Activated CD8-positive, alpha-beta memory T cell treated with anti-CD3 and anti-CD28 coated beads for 4 hours (primary cell): Measurements from ENCODE around the gene PCDH12.

ENCODE experiments used
- DNase-seq, 2 donors: peaks; one replicate each; pipeline ENCODE4 v3.0.0-alpha.2; 2020; ENCODE audit warnings: low read depth in 2 of 2

The PCDH12 gene

GRCh38 chr5:141908796-141909195, 49.2 kb downstream of the PCDH12 start:
- DNase-seq = no peak

DNA sequence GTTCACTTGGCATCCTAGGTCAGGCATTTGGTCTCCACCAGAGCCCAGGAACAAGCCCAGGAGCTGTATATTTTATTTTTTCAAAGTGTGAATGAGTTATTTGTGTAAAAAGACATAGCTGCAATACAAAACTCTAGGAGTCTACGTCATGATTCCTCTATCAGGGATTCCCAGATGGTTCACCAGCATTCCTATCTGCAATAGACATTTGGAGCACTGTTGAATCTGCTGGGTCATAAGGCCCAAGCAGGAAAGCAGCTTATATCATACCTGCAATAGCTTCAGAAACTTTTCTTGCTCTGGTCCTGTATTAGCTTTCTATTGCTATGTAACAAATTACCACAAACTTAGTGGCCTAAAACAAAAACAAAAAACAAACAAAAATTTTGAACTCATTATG, 51.0 kb downstream of the PCDH12 start:
- no peak for DNase-seq

DNA sequence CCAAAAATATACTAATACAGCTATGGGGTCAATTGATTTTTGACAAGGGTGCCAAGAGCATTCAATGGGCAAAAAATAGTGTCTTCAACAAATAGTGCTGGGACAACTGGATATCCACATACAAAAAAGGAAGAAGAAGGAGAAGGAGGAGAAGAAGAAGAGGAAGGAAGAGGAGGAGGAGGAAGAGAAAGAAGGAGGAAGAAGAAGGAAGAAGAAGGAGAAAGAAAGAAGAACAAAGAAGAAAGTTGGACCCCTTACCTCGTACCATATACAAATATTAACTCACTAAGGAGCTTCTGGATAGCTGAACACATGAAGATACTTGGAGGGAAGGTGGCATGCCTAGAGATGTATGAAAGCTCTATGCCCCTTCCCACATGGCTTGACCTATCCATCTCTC, 51.5 kb downstream of the PCDH12 start:
- DNase-seq = no peak

- no peak for DNase-seq
Measured at GRCh38 chr5:141904551-141904950, 53.5 kb downstream of the PCDH12 start.

DNA sequence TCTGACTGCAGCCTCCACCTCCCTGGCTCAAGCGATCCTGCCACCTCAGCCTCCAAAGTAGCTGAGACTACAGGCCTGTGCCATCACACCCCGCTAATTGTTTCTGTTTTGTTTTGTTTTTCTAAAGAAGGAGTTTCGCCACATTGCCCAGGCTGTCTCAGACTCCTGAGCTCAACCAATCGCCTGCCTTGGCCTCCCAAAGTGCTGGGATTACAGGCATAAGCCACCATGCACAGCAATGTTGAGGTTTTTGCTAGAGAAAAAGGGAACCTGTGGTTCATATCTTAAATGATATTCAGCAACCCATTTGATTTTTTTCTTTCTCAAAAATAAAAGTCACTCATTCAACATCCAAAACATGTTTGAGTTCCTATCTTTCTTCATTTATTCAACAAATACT, 54.7 kb downstream of the PCDH12 start:
- no peak for DNase-seq

- no peak for DNase-seq
Measured at GRCh38 chr5:141902015-141902814, 55.8 kb downstream of the PCDH12 start.

- DNase-seq = no peak
Measured at GRCh38 chr5:141898448-141899049, 59.5 kb downstream of the PCDH12 start.

DNA sequence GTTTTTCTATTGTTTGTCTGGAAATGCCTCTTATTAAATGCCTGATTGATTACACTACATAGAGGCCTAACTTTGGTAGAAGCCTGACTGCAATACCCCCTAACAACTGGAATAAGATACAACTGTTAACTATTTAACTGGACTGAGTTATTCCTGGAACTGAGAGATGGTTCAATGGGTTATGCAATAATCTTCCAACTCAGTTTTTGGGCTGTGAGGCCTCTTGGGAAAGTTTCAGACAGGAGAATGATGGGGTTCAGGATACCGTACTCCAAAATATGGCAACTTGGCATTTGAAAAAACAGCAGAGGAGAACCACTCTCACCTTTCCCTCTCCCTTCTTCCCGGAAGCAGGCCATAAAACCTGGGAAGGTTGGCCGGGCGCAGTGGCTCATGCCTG, 60.6 kb downstream of the PCDH12 start:
- DNase-seq = no peak
